Uterus (tissue), 2 donors: ENCODE measurements around the gene ZDHHC21.

Source experiments
- POLR2A ChIP-seq, 2 donors: fragments of 450-650 bp; IDR thresholded peaks; one replicate each; pipeline ENCODE4 v1.6.1; 2016; ENCODE audit warnings: antibody characterized with exemption in 2 of 2, mild to moderate bottlenecking in 1 of 2, moderate library complexity in 1 of 2
- TF ChIP-seq, protein P1 (sequence below), 4 experiments: fragments of 200-600 bp in 2 of 4; fragments of 450-650 bp in 2 of 4; sonication (generic) in 2 of 4; IDR thresholded peaks; one replicate each; pipeline ENCODE4 v1.5.1; 2016 to 2019; ENCODE audit warnings: antibody characterized with exemption in 4 of 4, mild to moderate bottlenecking in 2 of 4, moderate library complexity in 1 of 4

DNA sequence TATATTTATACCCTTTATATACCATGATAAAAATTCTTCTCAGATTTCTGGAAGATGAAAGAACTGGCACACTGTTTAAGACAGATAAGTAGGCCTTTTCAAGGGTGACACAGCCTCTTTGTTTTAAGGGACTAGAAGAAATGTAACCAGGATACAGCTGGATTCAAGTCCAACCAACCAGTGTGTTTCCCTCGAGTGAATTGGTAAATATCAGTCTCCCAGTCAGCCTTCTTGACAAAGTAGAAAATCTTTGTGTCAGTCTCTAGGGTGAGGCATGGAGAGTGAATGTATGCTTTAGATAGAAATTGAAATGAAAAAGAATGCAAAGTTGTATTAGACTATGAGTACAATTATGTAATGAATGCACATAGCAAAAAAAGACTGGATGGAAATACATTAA is 119.1 kb downstream of the ZDHHC21 start:
- TF ChIP-seq, protein P1, sequence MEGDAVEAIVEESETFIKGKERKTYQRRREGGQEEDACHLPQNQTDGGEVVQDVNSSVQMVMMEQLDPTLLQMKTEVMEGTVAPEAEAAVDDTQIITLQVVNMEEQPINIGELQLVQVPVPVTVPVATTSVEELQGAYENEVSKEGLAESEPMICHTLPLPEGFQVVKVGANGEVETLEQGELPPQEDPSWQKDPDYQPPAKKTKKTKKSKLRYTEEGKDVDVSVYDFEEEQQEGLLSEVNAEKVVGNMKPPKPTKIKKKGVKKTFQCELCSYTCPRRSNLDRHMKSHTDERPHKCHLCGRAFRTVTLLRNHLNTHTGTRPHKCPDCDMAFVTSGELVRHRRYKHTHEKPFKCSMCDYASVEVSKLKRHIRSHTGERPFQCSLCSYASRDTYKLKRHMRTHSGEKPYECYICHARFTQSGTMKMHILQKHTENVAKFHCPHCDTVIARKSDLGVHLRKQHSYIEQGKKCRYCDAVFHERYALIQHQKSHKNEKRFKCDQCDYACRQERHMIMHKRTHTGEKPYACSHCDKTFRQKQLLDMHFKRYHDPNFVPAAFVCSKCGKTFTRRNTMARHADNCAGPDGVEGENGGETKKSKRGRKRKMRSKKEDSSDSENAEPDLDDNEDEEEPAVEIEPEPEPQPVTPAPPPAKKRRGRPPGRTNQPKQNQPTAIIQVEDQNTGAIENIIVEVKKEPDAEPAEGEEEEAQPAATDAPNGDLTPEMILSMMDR (IDR thresholded peaks at IDR 0.05) = no peak
- TF ChIP-seq POLR2A (IDR thresholded peaks at IDR 0.05) = no peak
